Calu3 (cell line): ENCODE measurements around the gene MYO3B. TPM values are rescaled to one million over a fixed set of nuclear protein-coding genes. Genes with fewer than 3 reads are reported as not detected.
A peak's percentile ranks its signal among the peaks of the same experiment; 100 is the strongest.

ENCODE experiments used
- BruUV-seq: library from RNA; stranded (reverse); fragments of 400-500 nt; replicated peaks from 2 replicates; lab custom pipeline; 2021; lab: Mats Ljungman, UMichigan
- CTCF ChIA-PET: fragments of 300-600 bp; sonication (Branson Sonifier 250); formaldehyde crosslinking; loops from one replicate; lab custom pipeline; 2022; ENCODE audit warnings: antibody characterized with exemption; lab: Charles Lee
- DNase-seq: peaks from one replicate; pipeline ENCODE4 v3.0.0; 2022
- H3K27ac Mint-ChIP-seq: one replicate; pipeline ENCODE4 v1.8.0; 2022; ENCODE audit warnings: mixed read lengths; ENCODE audit not compliant: unreplicated experiment
- H3K27me3 Mint-ChIP-seq: one replicate; pipeline ENCODE4 v1.8.0; 2022; ENCODE audit warnings: mixed read lengths; ENCODE audit not compliant: unreplicated experiment
- H3K36me3 Mint-ChIP-seq: one replicate; pipeline ENCODE4 v1.8.0; 2022; ENCODE audit warnings: mild to moderate bottlenecking, moderate library complexity, mixed read lengths; ENCODE audit not compliant: insufficient read depth, unreplicated experiment
- H3K4me1 Mint-ChIP-seq: one replicate; pipeline ENCODE4 v1.8.0; 2022; ENCODE audit warnings: mild to moderate bottlenecking, low read depth, mixed read lengths; ENCODE audit not compliant: unreplicated experiment
- H3K4me3 Mint-ChIP-seq: one replicate; pipeline ENCODE4 v1.8.0; 2022; ENCODE audit warnings: mild to moderate bottlenecking, low read depth, moderate library complexity, mixed read lengths; ENCODE audit not compliant: unreplicated experiment
- H3K9me3 Mint-ChIP-seq: one replicate; pipeline ENCODE4 v1.8.0; 2022; ENCODE audit warnings: low read depth, mixed read lengths; ENCODE audit not compliant: unreplicated experiment
- intact Hi-C: fragments of 100-400 bp; cut with micrococcal nuclease; formaldehyde crosslinking; loops from one replicate; pipeline ENCODE4 v1.10.0; 2022; ENCODE audit not compliant: unreplicated experiment
- total RNA-seq: library from RNA; stranded (reverse); gene quantifications from 2 replicates; pipeline ENCODE4 v1.2.3, GENCODE V29; 2022
- TF ChIP-seq, protein P1 (sequence below): fragments of 200-600 bp; IDR thresholded peaks from one replicate; pipeline ENCODE4 v1.8.0; 2022; ENCODE audit warnings: antibody characterized with exemption; ENCODE audit not compliant: unreplicated experiment

Gene MYO3B
- total RNA-seq, 1 experiment from 2014 or later, result 5.0 TPM

DNA sequence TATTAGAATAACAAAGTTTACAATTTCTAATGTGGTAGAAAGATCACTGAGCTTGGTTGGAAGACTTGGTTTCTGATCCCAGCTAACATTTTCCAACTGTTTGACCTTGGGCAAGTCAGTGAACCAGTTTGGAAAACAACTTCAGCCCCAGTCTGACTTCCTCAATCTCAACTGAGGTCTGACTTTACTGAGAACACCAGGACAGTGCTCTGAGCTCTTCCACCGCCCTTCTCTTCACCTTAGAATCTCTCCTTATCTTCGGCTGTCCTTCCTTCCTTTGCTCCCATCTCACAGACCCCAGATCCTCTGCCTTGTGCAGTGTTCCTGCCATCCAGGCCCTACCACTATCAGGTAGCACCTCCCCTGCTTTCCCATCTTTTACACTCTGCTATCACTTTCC is 343.4 kb downstream of the MYO3B start:
- TF ChIP-seq, protein P1, sequence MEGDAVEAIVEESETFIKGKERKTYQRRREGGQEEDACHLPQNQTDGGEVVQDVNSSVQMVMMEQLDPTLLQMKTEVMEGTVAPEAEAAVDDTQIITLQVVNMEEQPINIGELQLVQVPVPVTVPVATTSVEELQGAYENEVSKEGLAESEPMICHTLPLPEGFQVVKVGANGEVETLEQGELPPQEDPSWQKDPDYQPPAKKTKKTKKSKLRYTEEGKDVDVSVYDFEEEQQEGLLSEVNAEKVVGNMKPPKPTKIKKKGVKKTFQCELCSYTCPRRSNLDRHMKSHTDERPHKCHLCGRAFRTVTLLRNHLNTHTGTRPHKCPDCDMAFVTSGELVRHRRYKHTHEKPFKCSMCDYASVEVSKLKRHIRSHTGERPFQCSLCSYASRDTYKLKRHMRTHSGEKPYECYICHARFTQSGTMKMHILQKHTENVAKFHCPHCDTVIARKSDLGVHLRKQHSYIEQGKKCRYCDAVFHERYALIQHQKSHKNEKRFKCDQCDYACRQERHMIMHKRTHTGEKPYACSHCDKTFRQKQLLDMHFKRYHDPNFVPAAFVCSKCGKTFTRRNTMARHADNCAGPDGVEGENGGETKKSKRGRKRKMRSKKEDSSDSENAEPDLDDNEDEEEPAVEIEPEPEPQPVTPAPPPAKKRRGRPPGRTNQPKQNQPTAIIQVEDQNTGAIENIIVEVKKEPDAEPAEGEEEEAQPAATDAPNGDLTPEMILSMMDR, result no peak
- H3K4me3 Mint-ChIP-seq, result no peak overlapping the region
- no TSS peak for BruUV-seq
- intact Hi-C loops, result no loop called here
- H3K9me3 Mint-ChIP-seq, result no peaks in the 10 kb centered on the region
- CTCF ChIA-PET, result no interaction called here
- H3K27ac Mint-ChIP-seq, result no peak overlapping the region
- no peaks in the 10 kb centered on the region for H3K36me3 Mint-ChIP-seq
- DNase-seq, result no peak
- no peaks in the 10 kb centered on the region for H3K27me3 Mint-ChIP-seq
- H3K4me1 Mint-ChIP-seq, result no peaks in the 10 kb centered on the region

DNA sequence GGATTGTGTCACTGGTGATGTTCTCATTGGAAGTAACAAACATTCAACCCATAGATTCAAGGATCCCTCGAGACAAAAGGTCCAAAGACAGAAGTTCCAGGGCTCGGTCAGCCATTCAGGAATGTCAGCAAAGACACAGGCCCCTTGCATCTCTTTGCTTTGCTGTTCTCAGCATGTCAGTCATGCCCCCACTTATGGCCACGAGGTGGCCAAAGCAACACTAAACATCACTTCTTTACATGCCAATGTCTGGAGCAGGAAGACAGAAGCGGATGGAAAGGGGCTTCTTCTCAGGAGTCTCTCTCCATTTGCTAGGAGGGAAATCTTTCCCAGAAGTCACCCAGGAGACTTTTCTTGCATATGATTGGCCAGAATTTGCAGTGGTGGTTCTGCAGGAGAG is 345.6 kb downstream of the MYO3B start:
- Mint-ChIP-seq H3K36me3 (no peaks in the 10 kb centered on the region), H3K4me1 (no peaks in the 10 kb centered on the region), H3K9me3 (no peaks in the 10 kb centered on the region), H3K27me3 (no peaks in the 10 kb centered on the region), H3K4me3 (no peak overlapping the region), H3K27ac (no peak overlapping the region)
- no TSS peak for BruUV-seq
- TF ChIP-seq, protein P1, result no peak
- DNase-seq, result no peak
- intact Hi-C loops, result no loop called here
- CTCF ChIA-PET, result interaction anchor here (0.5 to 0.8 kb wide), 2 partner anchors 15 to 28 kb away, joined by 5 to 6 read pairs; no protein-coding TSS in a partner anchor

DNA sequence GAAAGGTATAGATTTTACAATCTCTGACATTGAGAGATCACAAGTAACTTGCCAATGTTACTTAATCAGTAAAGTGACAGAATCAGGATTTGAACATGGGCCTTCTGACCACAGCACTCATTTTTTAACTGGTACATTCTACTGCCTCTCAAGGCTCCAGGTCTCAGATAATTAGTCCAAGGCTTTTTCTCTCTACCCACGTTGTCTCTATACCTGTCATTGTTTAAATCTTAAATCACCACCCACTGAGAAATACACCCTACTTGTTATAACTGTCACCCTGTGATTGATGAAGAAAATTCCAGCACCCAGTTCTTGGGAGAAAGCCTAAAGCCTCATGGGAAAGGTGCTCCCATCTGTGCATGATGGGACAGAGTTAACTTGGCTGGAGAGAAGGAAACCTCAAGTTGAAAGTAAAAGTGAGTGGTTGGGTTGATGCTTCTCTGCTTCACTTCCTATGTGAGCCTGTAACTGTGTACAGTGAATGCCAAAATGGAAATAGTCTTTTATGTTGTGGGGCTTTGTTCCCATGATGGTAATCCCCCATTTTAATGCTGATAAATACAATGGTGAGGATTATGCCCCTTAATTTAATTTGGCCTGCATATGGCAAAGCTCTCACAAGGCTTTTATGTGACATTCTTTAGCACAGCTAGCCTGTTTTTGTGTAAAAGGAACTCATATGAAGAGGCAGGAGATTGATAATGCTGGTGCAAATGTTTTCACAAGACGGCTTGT is 347.1 kb downstream of the MYO3B start:
- no TSS peak for BruUV-seq
- no peak overlapping the region for H3K27ac Mint-ChIP-seq
- H3K27me3 Mint-ChIP-seq, result no peaks in the 10 kb centered on the region
- intact Hi-C loops, result no loop called here
- TF ChIP-seq, protein P1, result no peak
- H3K36me3 Mint-ChIP-seq, result no peaks in the 10 kb centered on the region
- peaks cover 5% of the 10 kb centered on the region for H3K4me1 Mint-ChIP-seq
- no peak for DNase-seq
- H3K4me3 Mint-ChIP-seq, result no peak overlapping the region
- CTCF ChIA-PET, result interaction anchor here (0.8 kb wide), 1 partner anchor 116 kb away, joined by 3 read pairs; no protein-coding TSS in a partner anchor
- no peaks in the 10 kb centered on the region for H3K9me3 Mint-ChIP-seq

DNA sequence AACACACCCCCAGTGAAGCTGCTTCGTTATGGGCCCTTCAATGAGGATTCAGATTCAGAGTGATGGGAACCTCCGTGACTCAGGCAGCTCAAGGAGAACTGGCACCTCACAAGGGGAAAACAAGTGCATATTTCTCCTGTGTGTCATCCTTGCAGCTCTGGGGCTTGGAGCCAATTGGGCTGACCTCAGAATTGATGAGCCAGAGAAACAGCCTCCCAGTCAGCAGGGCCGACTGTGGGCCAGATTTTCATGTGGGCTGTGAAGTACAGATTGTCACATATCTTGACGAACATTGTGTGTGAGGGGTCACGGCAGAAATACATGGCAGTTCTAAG is 347.6 kb downstream of the MYO3B start:
- Mint-ChIP-seq H3K36me3 (no peaks in the 10 kb centered on the region), H3K4me1 (peaks cover 10% of the 10 kb centered on the region), H3K27ac (no peak overlapping the region), H3K9me3 (no peaks in the 10 kb centered on the region), H3K27me3 (no peaks in the 10 kb centered on the region), H3K4me3 (no peak overlapping the region)
- CTCF ChIA-PET, result interaction anchor here (0.8 kb wide), 1 partner anchor 116 kb away, joined by 3 read pairs; no protein-coding TSS in a partner anchor
- intact Hi-C loops, result no loop called here
- no TSS peak for BruUV-seq
- TF ChIP-seq, protein P1, result no peak
- peak; percentile 65 for DNase-seq
